ENCODE data around the gene AP3S1.
A peak's percentile ranks its signal among the peaks of the same experiment; 100 is the strongest.

Gene AP3S1

GRCh38 chr5:115857626-115858349, 16.1 kb downstream of the AP3S1 start (continued):
- TF ChIP-seq ZNF664 (tag by site-specific recombination; IDR thresholded peaks at IDR 0.05) = peak; percentile 10; the same call in 1 of the 2 replicates
- no peak for TF ChIP-seq ZNF76 (tag by site-specific recombination; IDR thresholded peaks at IDR 0.05; ENCODE audit: borderline replicate concordance, low read depth)
- TF ChIP-seq ZNF707 (tag by site-specific recombination; IDR thresholded peaks at IDR 0.05) = no peak
- no peak for TF ChIP-seq YY2 (tag by site-specific recombination; IDR thresholded peaks at IDR 0.05)
- no peak for TF ChIP-seq ZNF580 (tag by site-specific recombination; IDR thresholded peaks at IDR 0.05)
- no peak for TF ChIP-seq ZNF658 (tag by site-specific recombination; IDR thresholded peaks at IDR 0.05)
- TF ChIP-seq ZSCAN30 (tag by site-specific recombination; IDR thresholded peaks at IDR 0.05) = 0 out of 2 replicates have a peak, but pooled peaks have one; percentile 31
- TF ChIP-seq ZNF610 (tag by site-specific recombination; IDR thresholded peaks at IDR 0.05; ENCODE audit: borderline replicate concordance) = no peak
- TF ChIP-seq PBX3 (CRISPR knock-in tag; IDR thresholded peaks at IDR 0.05) = no peak
- TF ChIP-seq ZNF324 (tag by site-specific recombination; IDR thresholded peaks at IDR 0.05) = no peak
- TF ChIP-seq ZNF639 (tag by site-specific recombination; IDR thresholded peaks at IDR 0.05) = no peak
- TF ChIP-seq ZBTB8A (tag by site-specific recombination; IDR thresholded peaks at IDR 0.05) = no peak
- TF ChIP-seq CTCF (tag by site-specific recombination; IDR thresholded peaks at IDR 0.05) = no peak
- no peak for TF ChIP-seq BCL11B (tag by site-specific recombination; IDR thresholded peaks at IDR 0.05; ENCODE audit: low read depth)
- TF ChIP-seq ZNF488 (tag by site-specific recombination; IDR thresholded peaks at IDR 0.05) = no peak
- TF ChIP-seq ZNF416 (tag by site-specific recombination; IDR thresholded peaks at IDR 0.05) = no peak
- TF ChIP-seq ZBTB17 (tag by site-specific recombination; IDR thresholded peaks at IDR 0.05) = 0 out of 2 replicates have a peak, but pooled peaks have one; percentile 17
- no peak for TF ChIP-seq ZXDB (tag by site-specific recombination; IDR thresholded peaks at IDR 0.05)
- no peak for TF ChIP-seq ZNF777 (tag by site-specific recombination; IDR thresholded peaks at IDR 0.05; ENCODE audit: borderline replicate concordance)
- TF ChIP-seq ZNF830 (tag by site-specific recombination; IDR thresholded peaks at IDR 0.05; ENCODE audit: low read depth) = no peak
- TF ChIP-seq ZNF175 (tag by site-specific recombination; IDR thresholded peaks at IDR 0.05) = no peak
- peak; percentile 10 for TF ChIP-seq ZNF529 (tag by site-specific recombination; IDR thresholded peaks at IDR 0.05; ENCODE audit: insufficient replicate concordance)
- TF ChIP-seq ZNF404 (tag by site-specific recombination; IDR thresholded peaks at IDR 0.05) = no peak
- peak; percentile 91 for TF ChIP-seq PRDM6 (tag by site-specific recombination; IDR thresholded peaks at IDR 0.05)
- no peak for TF ChIP-seq ZNF549 (tag by site-specific recombination; IDR thresholded peaks at IDR 0.05)
- TF ChIP-seq ZNF585B (tag by site-specific recombination; IDR thresholded peaks at IDR 0.05) = no peak
- no peak for TF ChIP-seq ZNF544 (tag by site-specific recombination; IDR thresholded peaks at IDR 0.05)
- no peak for TF ChIP-seq GLI4 (tag by site-specific recombination; IDR thresholded peaks at IDR 0.05)
- TF ChIP-seq ZEB2 (tag by site-specific recombination; IDR thresholded peaks at IDR 0.05) = peak; percentile 45
- no peak for TF ChIP-seq MYNN (tag by site-specific recombination; IDR thresholded peaks at IDR 0.05; ENCODE audit: borderline replicate concordance)
- TF ChIP-seq IKZF3 (tag by site-specific recombination; IDR thresholded peaks at IDR 0.05) = peak; percentile 70
- TF ChIP-seq ZNF561 (tag by site-specific recombination; IDR thresholded peaks at IDR 0.05; ENCODE audit: borderline replicate concordance) = peak; percentile 89
- no peak for TF ChIP-seq ZNF121 (tag by site-specific recombination; IDR thresholded peaks at IDR 0.05)
- TF ChIP-seq GLIS2 (tag by site-specific recombination; IDR thresholded peaks at IDR 0.05) = no peak

Data from HEK293 (cell line).